HUDEP-2 (cell line): Measurements from ENCODE around the gene ITGB2.

Experiments
- DNase-seq, 76 experiments: peaks; one replicate each; lab custom pipeline; 2025; ENCODE audit not compliant: unreplicated experiment in 76 of 76; lab: John Stamatoyannopoulos, UW

ITGB2 gene

GRCh38 chr21:44955798-44956175, 35.1 kb upstream of the ITGB2 start:
- no peak for DNase-seq

DNA sequence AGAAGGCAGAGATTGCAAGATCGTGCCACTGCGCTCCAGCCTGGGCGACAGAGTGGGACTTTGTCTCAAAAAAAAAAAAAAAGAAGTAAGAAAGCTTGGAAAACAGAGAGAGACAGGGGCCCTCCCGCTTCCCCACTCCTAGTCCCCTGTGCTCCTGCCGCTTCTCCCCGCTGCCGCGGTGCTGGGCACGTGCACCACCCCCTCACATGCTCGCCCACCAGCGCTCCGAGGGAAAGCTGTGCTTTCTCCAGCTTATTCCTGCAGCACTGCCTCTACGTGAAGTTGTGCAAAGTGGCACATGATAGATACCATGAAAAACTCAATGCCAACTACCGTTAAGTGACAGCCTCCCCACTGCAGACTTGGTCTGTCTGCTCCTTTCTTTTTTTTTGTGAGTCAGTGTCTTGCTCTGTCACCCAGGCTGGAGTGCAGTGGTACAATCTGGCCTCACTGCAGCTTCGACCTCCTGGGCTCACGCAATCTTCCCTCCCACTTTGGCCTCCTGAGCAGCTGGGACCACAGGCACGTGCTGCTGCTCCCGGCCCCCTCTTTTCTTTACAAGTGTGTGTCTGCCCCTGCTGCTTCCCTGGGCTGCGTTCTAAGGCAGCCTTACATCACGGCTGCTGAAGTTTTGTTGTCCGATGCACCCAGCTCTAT, 34.6 kb upstream of the ITGB2 start:
- no peak for DNase-seq

GRCh38 chr21:44954281-44954771, 33.6 kb upstream of the ITGB2 start:
- no peak for DNase-seq

GRCh38 chr21:44953628-44954021, 32.9 kb upstream of the ITGB2 start:
- no peak for DNase-seq

DNA sequence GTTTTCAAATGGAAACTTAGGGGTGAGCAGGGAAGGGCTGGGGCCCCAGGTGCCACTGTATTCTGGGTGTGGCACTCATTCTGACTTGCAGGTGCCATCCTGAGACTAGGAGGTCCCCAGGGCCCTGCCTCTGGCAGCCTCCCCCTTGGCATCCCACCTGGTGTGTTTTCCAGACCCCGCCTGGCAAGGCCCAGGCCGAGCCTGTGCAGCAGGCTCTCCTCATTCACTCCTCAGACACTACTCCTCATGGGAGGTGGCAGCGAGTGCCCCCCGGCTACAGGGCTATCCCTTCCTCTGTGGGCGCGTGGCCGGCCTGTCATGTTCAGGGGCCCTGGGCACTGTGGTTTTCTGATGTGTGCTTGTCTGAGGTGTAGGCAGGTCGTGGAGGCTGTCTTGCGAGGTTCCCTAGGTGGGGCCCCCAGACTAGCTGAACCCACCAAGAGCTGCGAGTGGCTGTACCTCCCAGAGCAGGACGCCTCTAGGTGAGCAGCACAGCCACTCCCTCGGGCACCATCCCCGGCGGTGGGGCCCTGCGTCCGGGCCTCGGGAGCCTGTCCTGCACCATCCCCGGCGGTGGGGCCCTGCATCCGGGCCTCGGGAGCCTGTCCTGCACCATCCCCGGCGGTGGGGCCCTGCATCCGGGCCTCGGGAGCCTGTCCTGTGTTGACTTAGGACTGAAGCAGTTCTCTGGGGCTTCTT, 32.4 kb upstream of the ITGB2 start:
- no peak for DNase-seq

- DNase-seq = no peak
Observed at GRCh38 chr21:44952116-44952928, 31.6 kb upstream of the ITGB2 start.

- DNase-seq = no peak
Observed at GRCh38 chr21:44951186-44951915, 30.7 kb upstream of the ITGB2 start.

GRCh38 chr21:44950351-44950750, 29.7 kb upstream of the ITGB2 start:
- DNase-seq = no peak

DNA sequence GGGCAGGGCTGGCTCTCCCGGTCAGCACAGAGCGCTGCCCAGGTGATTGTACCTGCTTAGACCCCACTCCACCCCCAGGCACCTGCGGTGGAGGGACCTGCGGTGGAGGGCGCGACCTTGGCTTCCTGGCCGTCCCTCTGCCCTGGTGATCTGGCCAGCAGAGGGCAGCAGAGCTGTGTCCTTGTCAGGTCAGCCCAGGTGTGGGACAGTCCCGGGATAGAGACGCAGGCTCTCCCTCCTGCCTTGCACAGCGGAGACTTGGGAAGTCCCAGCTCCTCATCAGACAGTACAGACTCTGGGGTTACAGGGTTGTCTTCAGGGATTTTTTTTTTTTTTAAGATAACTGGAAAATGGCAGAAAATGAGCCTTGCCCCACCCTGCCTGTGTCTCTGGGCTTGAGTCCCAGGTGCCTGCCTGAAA, 29.1 kb upstream of the ITGB2 start:
- DNase-seq = peak in 63 of 76 experiments; percentile 18 to 86 (median 61)

- no peak for DNase-seq
Observed at GRCh38 chr21:44949161-44949778, 28.6 kb upstream of the ITGB2 start.

DNA sequence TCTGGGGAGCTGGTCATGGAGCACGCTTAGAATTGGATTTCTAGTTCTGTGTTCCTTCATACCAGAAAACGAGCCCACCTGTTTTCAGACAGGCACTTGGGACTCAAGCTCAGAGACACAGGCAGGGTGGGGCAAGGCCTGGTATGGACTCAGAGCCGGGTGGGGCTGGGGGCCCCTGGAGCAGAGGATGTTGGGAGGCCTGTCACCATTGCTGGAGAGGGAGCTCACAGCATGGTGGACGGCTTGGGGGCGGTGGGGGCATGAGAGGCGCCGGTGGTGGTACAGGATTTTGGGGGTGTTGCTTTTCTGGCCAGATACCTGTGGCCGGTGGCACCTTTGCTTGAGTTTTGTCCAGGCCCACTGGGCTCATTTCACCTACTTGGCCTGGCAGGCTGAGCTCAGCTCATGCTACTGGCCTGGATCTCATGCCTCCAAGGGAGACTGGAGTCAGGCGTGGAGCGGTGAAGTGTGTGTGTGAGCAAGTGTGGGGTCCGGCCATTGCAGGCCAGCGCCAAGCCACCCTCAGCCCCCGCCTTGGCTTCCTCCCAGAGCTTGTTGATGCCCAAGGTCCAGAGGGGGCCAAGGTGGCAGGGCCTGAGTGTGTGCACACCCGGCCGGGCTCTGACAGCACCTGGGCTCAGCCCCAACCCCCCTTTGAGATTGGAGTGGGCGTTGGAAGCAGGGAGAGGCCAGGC, 27.9 kb upstream of the ITGB2 start:
- DNase-seq = no peak

- no peak for DNase-seq
Observed at GRCh38 chr21:44947930-44948331, 27.2 kb upstream of the ITGB2 start.

GRCh38 chr21:44947111-44947929, 26.6 kb upstream of the ITGB2 start:
- peak in 2 of 76 experiments; percentile 27 to 28 for DNase-seq

GRCh38 chr21:44946254-44947041, 25.7 kb upstream of the ITGB2 start:
- DNase-seq = no peak

- no peak for DNase-seq
Observed at GRCh38 chr21:44944596-44944995, 23.9 kb upstream of the ITGB2 start.

GRCh38 chr21:44943686-44944550, 23.2 kb upstream of the ITGB2 start:
- no peak for DNase-seq

- DNase-seq = no peak
Observed at GRCh38 chr21:44943005-44943685, 22.4 kb upstream of the ITGB2 start.
